ENCODE results near the gene ST6GAL2. TPM values are rescaled to one million over a fixed set of nuclear protein-coding genes. Genes with fewer than 3 reads are reported as not detected.

Gene ST6GAL2
- total RNA-seq, 1 donor = 4.3 TPM

DNA sequence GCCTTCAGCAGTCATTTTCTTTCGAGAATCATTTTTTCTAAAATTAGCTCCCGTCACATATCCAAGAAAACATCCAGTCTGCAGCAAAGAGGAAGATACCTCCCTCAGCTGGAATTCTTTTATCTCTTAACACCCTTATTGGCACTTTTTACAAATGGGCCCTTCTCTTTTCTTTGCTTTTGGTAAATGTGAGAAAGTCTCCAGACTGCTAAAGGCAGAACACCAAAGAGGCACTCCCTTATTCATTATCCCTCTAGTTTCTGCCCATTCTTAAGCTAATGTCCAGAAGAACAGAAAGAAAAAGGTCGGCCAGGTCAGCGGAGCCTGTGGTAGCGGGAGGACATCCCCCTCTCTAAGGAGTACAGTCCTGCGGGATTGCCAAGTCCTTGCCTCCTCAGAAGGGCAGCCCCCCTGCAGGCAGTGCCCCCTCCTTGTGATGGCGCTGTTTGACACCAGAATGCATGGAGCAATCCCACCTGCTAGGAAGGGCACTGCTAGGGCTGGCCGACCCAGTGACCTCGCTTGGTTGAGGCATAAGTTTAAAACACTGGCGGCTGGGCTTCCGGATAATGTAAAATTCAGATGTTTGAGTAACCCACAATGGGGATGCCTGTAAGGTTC is 34.0 kb downstream of the ST6GAL2 start:
- TF ChIP-seq, protein P1, sequence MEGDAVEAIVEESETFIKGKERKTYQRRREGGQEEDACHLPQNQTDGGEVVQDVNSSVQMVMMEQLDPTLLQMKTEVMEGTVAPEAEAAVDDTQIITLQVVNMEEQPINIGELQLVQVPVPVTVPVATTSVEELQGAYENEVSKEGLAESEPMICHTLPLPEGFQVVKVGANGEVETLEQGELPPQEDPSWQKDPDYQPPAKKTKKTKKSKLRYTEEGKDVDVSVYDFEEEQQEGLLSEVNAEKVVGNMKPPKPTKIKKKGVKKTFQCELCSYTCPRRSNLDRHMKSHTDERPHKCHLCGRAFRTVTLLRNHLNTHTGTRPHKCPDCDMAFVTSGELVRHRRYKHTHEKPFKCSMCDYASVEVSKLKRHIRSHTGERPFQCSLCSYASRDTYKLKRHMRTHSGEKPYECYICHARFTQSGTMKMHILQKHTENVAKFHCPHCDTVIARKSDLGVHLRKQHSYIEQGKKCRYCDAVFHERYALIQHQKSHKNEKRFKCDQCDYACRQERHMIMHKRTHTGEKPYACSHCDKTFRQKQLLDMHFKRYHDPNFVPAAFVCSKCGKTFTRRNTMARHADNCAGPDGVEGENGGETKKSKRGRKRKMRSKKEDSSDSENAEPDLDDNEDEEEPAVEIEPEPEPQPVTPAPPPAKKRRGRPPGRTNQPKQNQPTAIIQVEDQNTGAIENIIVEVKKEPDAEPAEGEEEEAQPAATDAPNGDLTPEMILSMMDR (IDR thresholded peaks at IDR 0.05; ENCODE audit: insufficient read depth, low read depth, low read length) = no peak
- H3K4me3 ChIP-seq (ENCODE audit: low read depth, low read length) = no peak overlapping the region
- DNase-seq (ENCODE audit: low read depth) = no peak

DNA sequence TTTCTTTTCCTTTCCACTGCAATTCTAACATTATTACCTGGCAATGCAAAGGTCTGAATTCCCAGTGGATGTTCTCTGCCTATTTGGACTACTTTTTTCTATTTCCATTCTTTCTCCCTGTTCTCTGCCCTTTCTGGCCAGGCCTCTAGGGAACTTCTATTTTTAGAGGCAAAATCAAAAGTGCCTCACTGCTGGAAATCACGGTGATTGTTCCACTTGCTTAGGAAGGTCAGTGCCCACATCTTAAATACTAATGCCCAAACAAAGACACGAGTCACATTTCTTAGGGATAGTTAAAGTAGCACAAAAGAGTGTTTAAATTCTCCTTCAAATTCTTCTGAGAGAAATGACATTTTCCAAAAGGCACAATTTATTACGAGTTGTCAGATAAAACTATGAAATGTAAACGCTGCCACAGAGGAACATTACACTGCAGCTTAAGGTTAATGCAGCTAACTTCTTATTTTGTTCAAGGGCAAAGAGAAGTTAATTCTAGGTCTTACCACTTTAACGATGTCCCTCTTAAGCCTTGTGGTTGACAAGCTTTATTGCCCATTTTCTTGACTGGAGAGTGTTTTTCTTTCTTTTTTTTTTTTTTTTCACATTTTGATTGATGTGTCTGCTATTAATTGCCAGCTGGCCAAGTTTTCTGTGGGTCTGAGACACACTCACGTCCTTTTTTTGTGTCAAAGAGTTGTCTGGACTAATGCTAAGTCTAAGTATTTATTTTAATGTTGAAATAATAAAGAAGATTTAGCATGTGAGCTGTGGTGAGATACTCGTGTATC is 34.7 kb downstream of the ST6GAL2 start:
- TF ChIP-seq, protein P1 (IDR thresholded peaks at IDR 0.05; ENCODE audit: insufficient read depth, low read depth, low read length) = no peak
- H3K4me3 ChIP-seq (ENCODE audit: low read depth, low read length) = no peak overlapping the region
- no peak for DNase-seq (ENCODE audit: low read depth)

DNA sequence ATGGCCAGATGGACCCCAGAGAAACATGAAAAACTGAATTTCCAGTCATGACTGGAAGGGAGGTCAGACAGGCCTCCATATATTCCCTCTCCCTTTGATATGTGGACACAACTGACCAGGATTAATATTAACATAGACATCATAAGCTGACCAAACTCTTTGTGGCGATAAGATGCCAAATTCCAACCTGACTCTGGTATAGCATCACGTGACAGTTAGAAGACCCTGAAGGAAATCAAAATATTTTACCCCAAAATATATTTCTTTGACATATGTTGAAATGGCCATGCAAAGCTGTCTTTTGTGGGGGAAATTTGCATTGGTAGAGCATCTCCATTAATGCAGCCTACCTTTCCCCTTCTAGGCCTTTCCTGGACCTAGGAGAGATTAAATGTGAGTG is 36.7 kb downstream of the ST6GAL2 start:
- no peak overlapping the region for H3K4me3 ChIP-seq (ENCODE audit: low read depth, low read length)
- DNase-seq (ENCODE audit: low read depth) = no peak
- TF ChIP-seq, protein P1 (IDR thresholded peaks at IDR 0.05; ENCODE audit: insufficient read depth, low read depth, low read length) = no peak

DNA sequence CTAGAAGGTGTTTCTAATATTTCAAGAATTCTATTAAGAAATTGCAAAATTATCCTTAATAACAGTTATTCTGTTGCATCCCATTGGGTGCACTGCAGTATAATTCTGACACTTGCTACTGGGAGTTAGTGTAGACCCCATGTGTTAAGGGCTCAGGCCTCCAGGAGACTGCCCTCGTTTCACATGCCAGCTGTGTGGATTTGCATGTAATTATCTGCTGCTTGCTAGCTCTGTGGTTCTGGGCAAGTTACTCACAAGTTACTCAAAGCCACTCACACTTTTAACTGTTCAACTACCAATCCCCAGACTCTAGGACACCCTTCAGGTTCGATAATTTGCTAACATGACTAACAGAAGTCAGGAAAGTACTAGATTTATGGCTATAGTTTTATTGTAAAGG is 38.6 kb downstream of the ST6GAL2 start:
- DNase-seq (ENCODE audit: low read depth) = no peak
- TF ChIP-seq, protein P1 (IDR thresholded peaks at IDR 0.05; ENCODE audit: insufficient read depth, low read depth, low read length) = no peak
- H3K4me3 ChIP-seq (ENCODE audit: low read depth, low read length) = no peak overlapping the region

DNA sequence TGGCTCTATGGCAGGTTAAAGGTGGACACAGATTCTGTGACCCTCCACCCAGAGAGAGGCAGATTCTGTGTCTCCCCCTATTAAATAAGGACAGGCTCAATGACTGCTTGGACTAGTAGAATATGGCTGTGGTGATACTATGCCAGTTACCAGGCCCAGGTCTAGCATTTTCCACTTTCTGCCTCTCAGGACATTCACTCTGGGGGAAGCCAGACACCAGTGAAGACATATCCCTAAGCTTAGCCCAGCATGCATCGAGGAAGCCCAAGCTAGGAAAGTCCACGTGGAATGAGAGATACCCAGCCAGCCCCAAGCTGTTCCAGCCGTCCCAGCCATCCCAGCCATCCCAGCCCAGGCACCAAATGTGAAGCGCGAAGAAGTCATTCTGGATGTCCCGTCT is 40.3 kb downstream of the ST6GAL2 start:
- H3K4me3 ChIP-seq (ENCODE audit: low read depth, low read length) = no peak overlapping the region
- DNase-seq (ENCODE audit: low read depth) = no peak
- TF ChIP-seq, protein P1 (IDR thresholded peaks at IDR 0.05; ENCODE audit: insufficient read depth, low read depth, low read length) = no peak

DNA sequence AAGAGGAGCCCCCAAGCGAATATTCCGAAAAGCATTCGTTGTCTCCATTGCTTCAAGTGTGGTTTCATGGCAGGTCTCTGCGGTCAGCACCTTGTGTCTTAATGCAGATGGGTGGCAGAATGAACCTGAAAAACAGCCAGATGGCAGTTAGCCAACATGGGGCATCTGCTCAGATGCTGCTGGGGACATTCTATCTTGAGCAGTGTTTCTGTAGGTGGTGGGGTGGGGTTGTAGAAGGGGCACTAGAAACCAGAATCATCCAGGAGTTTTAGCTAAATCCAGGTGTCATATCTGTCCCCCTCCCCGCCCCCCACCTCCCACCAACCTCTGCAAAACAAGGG is 42.1 kb downstream of the ST6GAL2 start:
- no peak for DNase-seq (ENCODE audit: low read depth)
- no peak overlapping the region for H3K4me3 ChIP-seq (ENCODE audit: low read depth, low read length)
- TF ChIP-seq, protein P1 (IDR thresholded peaks at IDR 0.05; ENCODE audit: insufficient read depth, low read depth, low read length) = no peak
